ENCODE results near the gene POLR2E. TPM values are rescaled to one million over a fixed set of nuclear protein-coding genes. Genes with fewer than 3 reads are reported as not detected.

Gene POLR2E
- total and polyA plus RNA-seq, 9 of the 15 experiments (the other 6 are each of a cell fraction or from before 2014, with no cell fraction given): 3.4 to 413 (median 244) TPM

GRCh38 chr19:1079566-1080111, 15.5 kb downstream of the POLR2E start (continued):
- TF ChIP-seq MGA (IDR thresholded peaks at IDR 0.05): no peak
- no peak for TF ChIP-seq HDAC8 (tag; IDR thresholded peaks at IDR 0.05)
- TF ChIP-seq NR0B1 (IDR thresholded peaks at IDR 0.05; ENCODE audit: partially characterized antibody): no peak
- TF ChIP-seq FOXP1 (CRISPR knock-in tag; IDR thresholded peaks at IDR 0.05): no peak
- TF ChIP-seq TARDBP (IDR thresholded peaks at IDR 0.05): no peak
- TF ChIP-seq ASH1L (IDR thresholded peaks at IDR 0.05; ENCODE audit: borderline replicate concordance, low read depth, partially characterized antibody): no peak
- no peak for TF ChIP-seq SOX6 (IDR thresholded peaks at IDR 0.05)
- TF ChIP-seq ZNF395 (CRISPR knock-in tag; IDR thresholded peaks at IDR 0.05): no peak
- TF ChIP-seq MTA1 (IDR thresholded peaks at IDR 0.05; ENCODE audit: borderline replicate concordance): no peak
- no peak for TF ChIP-seq BCL6 (CRISPR knock-in tag; IDR thresholded peaks at IDR 0.05)
- TF ChIP-seq ZNF253 (CRISPR knock-in tag; conservative IDR thresholded peaks at IDR 0.05): no peak
- no peak for TF ChIP-seq ZFP91 (CRISPR knock-in tag; IDR thresholded peaks at IDR 0.05)
- TF ChIP-seq L3MBTL2 (IDR thresholded peaks at IDR 0.05): peak; percentile 39; the same call in 1 of the 2 replicates

Measured in K562 (cell line).